ENCODE data around the gene MCF2L.
"Not testable (repeated sequence)": the region's sequence is repeated elsewhere in the genome, so short reads cannot be mapped to it uniquely, and the experiment has no call there.

GRCh38 chr13:113057559-113057958, 88.5 kb downstream of the MCF2L start:
- not testable (repeated sequence) for TF ChIP-seq CTCF, POLR2A (IDR thresholded peaks at IDR 0.05)
